GM18867 (cell line): Measurements from ENCODE around the gene CARD10.
A peak's percentile ranks its signal among the peaks of the same experiment; 100 is the strongest.
"Not testable (repeated sequence)": the region's sequence is repeated elsewhere in the genome, so short reads cannot be mapped to it uniquely, and the experiment has no call there.

Experiments used
- ATAC-seq: cut with Tn5 transposase; IDR thresholded peaks from one replicate; pipeline ENCODE4 v1.9.1; 2021; ENCODE audit warnings: mild to moderate bottlenecking, moderate library complexity; ENCODE audit not compliant: unreplicated experiment

Gene CARD10

GRCh38 chr22:37557321-37558001 lies 38.2 kb upstream of the CARD10 start:
- ATAC-seq: no peak

DNA sequence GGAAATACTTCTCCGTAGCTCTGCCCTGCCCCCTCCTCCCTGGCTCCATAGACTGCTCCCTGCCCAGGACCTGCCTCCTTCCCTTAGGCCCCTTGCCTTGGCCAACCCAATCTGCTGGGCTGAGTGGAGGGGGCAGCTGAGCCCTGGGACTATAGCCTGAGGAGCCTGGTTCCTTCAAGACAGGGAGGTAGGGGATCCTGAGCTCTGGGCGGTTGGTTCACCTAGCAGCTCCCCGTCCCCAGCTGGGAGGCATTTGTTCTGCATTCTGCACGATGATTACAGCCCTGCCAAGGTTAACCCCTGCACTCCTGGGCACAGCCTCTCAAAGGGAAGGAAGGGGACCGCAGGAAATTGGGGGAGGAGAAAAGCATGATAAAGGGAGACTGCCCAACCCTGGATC lies 37.5 kb upstream of the CARD10 start:
- no peak for ATAC-seq

DNA sequence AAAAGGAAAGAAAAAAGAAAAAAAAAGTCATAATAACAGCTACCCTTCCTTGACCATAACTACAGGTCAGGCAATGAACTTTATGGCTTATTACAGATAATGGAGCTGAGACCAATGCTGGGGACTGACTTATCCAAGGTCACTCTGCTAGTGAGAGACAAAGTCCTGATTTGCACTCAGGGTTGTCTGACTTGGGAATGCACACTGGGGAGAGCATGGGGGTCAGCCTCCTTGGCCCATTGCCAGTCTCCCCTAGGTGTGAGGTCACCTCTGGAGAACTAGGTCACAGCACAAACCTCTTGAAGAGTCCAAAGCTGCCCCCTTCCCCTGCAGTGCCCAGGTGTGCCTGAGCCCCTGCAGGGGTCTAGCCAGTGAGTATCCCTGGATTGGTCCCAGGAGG lies 35.8 kb upstream of the CARD10 start:
- no peak for ATAC-seq

DNA sequence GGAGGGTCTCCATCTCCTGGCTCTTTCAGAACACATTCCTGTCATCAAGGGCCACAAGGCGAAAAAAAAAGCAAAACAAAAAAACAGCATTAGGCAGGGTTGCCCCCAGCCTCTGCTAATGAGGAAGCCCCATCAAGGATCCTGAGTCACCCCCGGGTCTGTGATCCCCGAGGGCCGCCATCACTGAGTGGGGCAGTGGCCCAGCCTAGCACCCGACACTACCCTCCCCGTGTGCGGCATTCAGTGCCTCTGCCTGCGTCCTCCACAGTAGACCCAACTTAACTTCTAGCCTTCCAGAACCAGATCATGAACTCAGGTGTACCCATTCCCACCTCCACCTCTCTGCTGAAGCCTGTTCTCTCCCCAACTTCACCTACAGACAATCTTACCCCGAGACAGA lies 34.5 kb upstream of the CARD10 start:
- ATAC-seq: no peak

DNA sequence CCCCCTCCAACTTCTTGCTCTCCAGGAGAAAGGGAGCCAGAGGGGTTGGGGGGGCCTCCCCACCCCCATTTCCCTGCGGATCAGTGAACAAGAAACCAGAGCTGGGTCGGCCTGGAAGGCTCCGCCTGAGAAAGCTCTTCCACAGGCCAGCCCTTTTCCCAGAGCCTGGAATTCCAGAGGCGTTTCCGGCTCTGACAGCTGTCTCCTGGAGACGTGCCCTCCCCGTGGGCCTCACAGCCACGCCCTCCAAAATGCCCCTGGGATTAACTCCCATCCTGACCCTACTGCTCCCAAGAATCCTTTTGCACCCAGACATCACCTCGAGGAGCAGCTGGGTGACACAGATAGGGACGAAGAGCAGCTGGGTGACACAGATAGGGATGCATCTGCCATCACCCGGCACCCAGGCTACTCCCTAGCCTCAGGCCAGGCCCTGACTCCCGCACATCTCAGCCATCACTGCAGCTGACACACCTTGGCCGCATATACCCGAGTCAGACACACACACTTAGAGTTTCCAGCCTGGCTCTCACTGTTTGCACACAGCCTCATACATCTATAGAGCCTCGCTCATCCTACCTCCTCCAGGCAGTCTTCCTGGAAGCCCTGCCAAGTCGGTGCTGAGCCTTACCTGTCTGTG lies 33.4 kb upstream of the CARD10 start:
- ATAC-seq: no peak

GRCh38 chr22:37551981-37552380 lies 32.8 kb upstream of the CARD10 start:
- ATAC-seq: no peak

DNA sequence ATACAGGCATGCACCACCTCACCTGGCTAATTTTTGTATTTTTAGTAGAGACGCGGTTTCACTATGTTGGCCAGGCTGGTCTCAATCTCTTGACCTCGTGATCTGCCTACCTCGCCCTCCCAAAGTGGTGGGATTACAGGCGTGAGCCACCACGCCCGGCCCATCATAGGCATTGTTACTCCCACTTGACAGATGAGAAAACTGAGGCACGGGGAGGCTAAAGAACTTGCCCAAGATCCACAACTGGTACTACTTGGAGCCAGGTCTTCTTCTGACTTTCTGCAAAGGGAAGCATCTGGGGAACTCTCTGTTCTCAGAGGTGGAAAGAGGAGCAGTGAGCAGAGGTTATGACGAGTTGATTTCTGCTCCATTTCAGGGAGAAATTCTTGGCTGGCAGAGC lies 31.7 kb upstream of the CARD10 start:
- not testable (repeated sequence) for ATAC-seq

- ATAC-seq: no peak
Observed at GRCh38 chr22:37549704-37550059, 30.5 kb upstream of the CARD10 start.

DNA sequence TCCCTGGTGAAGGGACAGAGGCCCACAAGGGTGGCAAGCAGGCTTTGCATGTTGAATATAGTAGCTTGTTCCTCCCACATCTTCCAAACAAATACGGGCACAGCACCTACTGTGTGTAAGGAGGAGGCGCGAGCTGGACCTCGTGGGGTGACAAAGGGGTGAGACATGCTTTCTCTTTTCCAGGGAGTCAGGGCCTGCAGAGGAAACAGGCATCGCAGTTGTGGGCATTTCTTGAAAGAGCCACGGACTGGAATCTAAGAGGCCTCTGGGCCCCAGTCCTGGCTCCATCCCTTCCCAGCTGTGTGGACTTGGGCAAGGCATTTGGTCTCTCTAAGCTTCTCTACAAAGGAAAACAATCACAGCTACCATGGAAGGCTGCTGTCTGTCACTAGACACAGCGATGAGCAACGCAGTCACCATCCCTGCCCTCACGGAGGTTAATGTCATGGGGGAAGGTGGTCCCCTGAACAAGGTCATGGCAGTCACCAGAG lies 28.1 kb upstream of the CARD10 start:
- ATAC-seq: no peak

- ATAC-seq: no peak
Observed at GRCh38 chr22:37546437-37547250, 27.4 kb upstream of the CARD10 start.

- ATAC-seq: no peak
Observed at GRCh38 chr22:37545703-37546436, 26.7 kb upstream of the CARD10 start.

GRCh38 chr22:37544955-37545702 lies 25.9 kb upstream of the CARD10 start:
- ATAC-seq: no peak

GRCh38 chr22:37542959-37543358 lies 23.7 kb upstream of the CARD10 start:
- ATAC-seq: no peak

DNA sequence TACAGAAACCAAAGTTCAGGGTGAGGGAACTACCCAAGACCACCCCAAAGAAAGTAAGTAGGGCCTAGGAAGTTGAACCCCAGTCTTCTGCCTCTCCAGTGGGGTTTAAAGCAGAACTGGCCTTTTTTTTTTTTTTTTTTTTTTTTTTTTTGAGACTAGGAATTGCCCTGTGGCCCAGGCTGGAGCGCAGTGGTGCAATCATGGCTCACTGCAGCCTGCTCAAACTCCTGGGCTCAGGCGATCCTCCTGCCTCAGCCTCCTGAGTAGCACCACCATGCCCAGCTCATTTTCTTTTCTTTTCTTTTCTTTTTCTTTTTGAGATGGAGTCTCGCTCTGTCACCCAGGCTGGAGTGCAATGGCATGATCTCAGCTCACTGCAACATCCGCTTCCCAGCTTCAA lies 23.2 kb upstream of the CARD10 start:
- ATAC-seq: not testable (repeated sequence)

DNA sequence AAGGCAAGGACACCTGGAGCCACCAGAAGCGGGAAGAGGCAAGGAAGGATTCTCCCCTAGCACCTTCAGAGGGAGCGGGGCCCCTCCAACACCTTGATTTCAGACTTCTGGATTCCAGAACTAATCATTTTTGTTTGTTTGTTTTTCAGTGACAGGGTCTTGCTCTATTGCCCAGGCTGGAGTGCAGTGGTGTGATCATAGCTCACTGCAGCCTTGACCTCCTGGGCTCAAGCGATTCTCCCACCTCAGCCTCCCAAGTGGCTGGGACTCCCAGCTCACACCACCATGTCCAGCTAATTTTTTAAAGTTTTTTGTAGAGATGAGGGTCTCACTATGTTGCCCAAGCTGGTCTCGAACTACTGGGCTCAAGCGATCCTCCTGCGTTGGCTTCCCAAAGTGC lies 20.6 kb upstream of the CARD10 start:
- ATAC-seq: not testable (repeated sequence)

GRCh38 chr22:37538590-37539357 lies 19.6 kb upstream of the CARD10 start:
- peak; percentile 88 for ATAC-seq

DNA sequence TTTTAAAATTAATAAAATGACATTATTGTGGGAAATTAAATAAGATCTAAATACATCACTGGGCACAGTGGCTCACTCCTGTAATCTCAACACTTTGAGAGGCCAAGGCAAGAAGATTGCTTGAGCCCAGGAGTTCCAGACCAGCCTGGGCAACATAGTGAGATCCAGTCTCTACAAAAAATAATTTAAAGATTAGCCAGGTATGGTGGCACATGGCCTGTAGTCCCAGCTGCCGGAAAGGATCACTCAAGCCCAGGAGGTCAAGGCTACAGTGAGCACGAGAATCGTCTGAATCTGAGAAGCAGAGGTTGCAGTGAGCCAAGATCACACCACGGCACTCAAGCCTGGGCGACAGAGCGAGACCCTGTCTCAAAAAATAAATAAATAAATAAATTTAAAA lies 15.9 kb upstream of the CARD10 start:
- ATAC-seq: no peak

DNA sequence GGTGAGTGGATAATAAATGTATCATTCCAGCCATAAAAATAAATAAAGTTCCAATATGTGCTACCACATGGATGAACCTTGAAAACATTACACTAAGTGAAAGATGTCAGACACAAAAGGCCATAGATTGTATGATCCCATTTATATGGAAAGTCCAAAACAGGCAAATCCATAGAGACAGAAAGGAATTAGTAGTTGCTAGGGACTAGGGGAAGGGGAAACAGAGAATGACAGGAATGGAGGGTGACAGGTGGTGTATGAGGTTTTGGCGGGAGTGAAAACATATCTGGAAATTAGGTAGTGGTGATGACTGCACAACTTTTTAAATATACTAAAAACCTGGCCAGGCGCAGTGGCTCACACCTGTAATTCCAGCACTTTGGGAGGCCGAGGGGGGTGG lies 15.2 kb upstream of the CARD10 start:
- no peak for ATAC-seq

GRCh38 chr22:37533995-37534394 lies 14.8 kb upstream of the CARD10 start:
- no peak for ATAC-seq
